Astrocyte of the spinal cord (primary cell): Measurements from ENCODE around the gene LPP.

ENCODE experiments used
- DNase-seq: peaks from one replicate; pipeline ENCODE4 v3.0.0; 2011; ENCODE audit warnings: low read depth, low spot score
- H3K4me3 ChIP-seq: 2 replicates; pipeline ENCODE4 v1.5.1; 2011; ENCODE audit warnings: low read depth, mild to moderate bottlenecking, low read length, moderate library complexity
- CTCF ChIP-seq: IDR thresholded peaks from 2 replicates; pipeline ENCODE4 v1.5.1; 2012; ENCODE audit warnings: low read depth, mild to moderate bottlenecking, low read length, inconsistent platforms
- in situ Hi-C: cut with HindIII; loops from 2 replicates; pipeline ENCODE4 v1.10.0; 2017; ENCODE audit warnings: low sequenced_read_pairs

Gene LPP

GRCh38 chr3:188749830-188750229 lies 595.9 kb downstream of the LPP start:
- in situ Hi-C loops: no loop called here
- DNase-seq: no peak

DNA sequence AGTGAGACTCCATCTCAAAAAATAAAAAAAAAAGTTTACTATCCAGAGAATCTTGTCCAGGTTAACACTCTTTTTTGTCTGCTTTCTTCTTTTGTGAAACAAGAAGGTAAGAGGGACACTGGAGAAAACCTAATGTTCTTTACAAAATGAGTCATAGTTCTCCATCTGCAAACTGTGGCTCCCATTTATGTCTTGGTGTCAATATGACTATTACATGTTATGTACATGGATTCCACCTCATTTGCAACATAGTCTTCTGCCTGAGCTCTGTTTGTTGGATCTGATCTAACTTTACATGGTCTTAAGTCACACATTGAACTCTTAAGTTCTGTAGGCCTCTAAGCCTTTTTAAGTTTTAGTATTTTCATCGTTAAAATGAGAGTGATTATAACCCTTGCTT lies 596.7 kb downstream of the LPP start:
- in situ Hi-C loops: no loop called here
- TF ChIP-seq CTCF: no peak
- DNase-seq: no peak
- no peak overlapping the region for H3K4me3 ChIP-seq

More at GRCh38 chr3:188749830-188750229, 595.9 kb downstream of the LPP start:
- H3K4me3 ChIP-seq: no peak overlapping the region
- TF ChIP-seq CTCF: no peak

- no peak for TF ChIP-seq CTCF
- DNase-seq: no peak
- in situ Hi-C loops: no loop called here
- H3K4me3 ChIP-seq: no peak overlapping the region
Measured at GRCh38 chr3:188752850-188753249, 598.9 kb downstream of the LPP start.

- in situ Hi-C loops: no loop called here
Measured at GRCh38 chr3:188754267-188754666, 600.3 kb downstream of the LPP start.

GRCh38 chr3:188756241-188756640 lies 602.3 kb downstream of the LPP start:
- no peak for DNase-seq
- in situ Hi-C loops: no loop called here
- no peak for TF ChIP-seq CTCF
- H3K4me3 ChIP-seq: no peak overlapping the region

More at GRCh38 chr3:188754267-188754666, 600.3 kb downstream of the LPP start:
- DNase-seq: no peak
- no peak overlapping the region for H3K4me3 ChIP-seq
- TF ChIP-seq CTCF: no peak

GRCh38 chr3:188759336-188760005 lies 605.5 kb downstream of the LPP start:
- no peak for DNase-seq
- no peak overlapping the region for H3K4me3 ChIP-seq
- no peak for TF ChIP-seq CTCF
- in situ Hi-C loops: no loop called here
